SK-N-SH treated with all-trans-retinoic acid at 6 μM for 48 hours (cell line): ENCODE measurements around the gene IGF2R.

Experiments used
- ARNTL ChIP-seq: fragments of 450-650 bp; formaldehyde crosslinking; IDR thresholded peaks from 2 replicates; pipeline ENCODE4 v1.5.0; 2020; ENCODE audit warnings: low read depth, mild to moderate bottlenecking, moderate library complexity, borderline replicate concordance
- BACH2 ChIP-seq: fragments of 250-450 bp; sonication (Bioruptor Pico); IDR thresholded peaks from 2 replicates; pipeline ENCODE4 v1.9.0; 2021; ENCODE audit warnings: mild to moderate bottlenecking, borderline replicate concordance
- GLIS3 ChIP-seq: fragments of 250-450 bp; sonication (Bioruptor Pico); IDR thresholded peaks from 2 replicates; pipeline ENCODE4 v1.5.0; 2020; ENCODE audit warnings: mild to moderate bottlenecking, moderate library complexity
- PPARA ChIP-seq: fragments of 250-450 bp; sonication (Bioruptor Pico); IDR thresholded peaks from 2 replicates; pipeline ENCODE4 v1.5.0; 2020; ENCODE audit warnings: mild to moderate bottlenecking, borderline replicate concordance
- RARB ChIP-seq: fragments of 250-450 bp; sonication (Bioruptor Pico); IDR thresholded peaks from 2 replicates; pipeline ENCODE4 v1.8.0; 2021; ENCODE audit warnings: mild to moderate bottlenecking, moderate library complexity
- SNAI2 ChIP-seq: fragments of 250-450 bp; sonication (Bioruptor Pico); IDR thresholded peaks from 2 replicates; pipeline ENCODE4 v1.5.0; 2020; ENCODE audit warnings: mild to moderate bottlenecking, moderate library complexity
- ZFP3 ChIP-seq: fragments of 250-450 bp; sonication (Bioruptor Pico); IDR thresholded peaks from 2 replicates; pipeline ENCODE4 v1.5.0; 2020; ENCODE audit warnings: mild to moderate bottlenecking, moderate library complexity
- TF ChIP-seq, protein P1 (sequence below): fragments of 250-450 bp; sonication (Bioruptor Pico); IDR thresholded peaks from 2 replicates; pipeline ENCODE4 v1.8.0; 2020; ENCODE audit warnings: mild to moderate bottlenecking, moderate library complexity, borderline replicate concordance
- TF ChIP-seq, protein P2 (sequence below): fragments of 250-450 bp; sonication (Bioruptor Pico); IDR thresholded peaks from 2 replicates; pipeline ENCODE4 v1.5.1; 2021; ENCODE audit warnings: mild to moderate bottlenecking, moderate library complexity
- TF ChIP-seq, protein P3 (sequence below): fragments of 250-450 bp; sonication (Bioruptor Pico); IDR thresholded peaks from 2 replicates; pipeline ENCODE4 v1.5.1; 2020; ENCODE audit warnings: low read depth, mild to moderate bottlenecking, moderate library complexity

GRCh38 chr6:160137989-160138835 is 169.3 kb downstream of the IGF2R start:
- TF ChIP-seq ZFP3 (no peak), RARB (CRISPR knock-in tag) (no peak), GLIS3 (CRISPR knock-in tag) (no peak), PPARA (CRISPR knock-in tag) (no peak), ARNTL (CRISPR knock-in tag) (no peak), SNAI2 (CRISPR knock-in tag) (no peak), BACH2 (no peak)
- TF ChIP-seq, protein P1, sequence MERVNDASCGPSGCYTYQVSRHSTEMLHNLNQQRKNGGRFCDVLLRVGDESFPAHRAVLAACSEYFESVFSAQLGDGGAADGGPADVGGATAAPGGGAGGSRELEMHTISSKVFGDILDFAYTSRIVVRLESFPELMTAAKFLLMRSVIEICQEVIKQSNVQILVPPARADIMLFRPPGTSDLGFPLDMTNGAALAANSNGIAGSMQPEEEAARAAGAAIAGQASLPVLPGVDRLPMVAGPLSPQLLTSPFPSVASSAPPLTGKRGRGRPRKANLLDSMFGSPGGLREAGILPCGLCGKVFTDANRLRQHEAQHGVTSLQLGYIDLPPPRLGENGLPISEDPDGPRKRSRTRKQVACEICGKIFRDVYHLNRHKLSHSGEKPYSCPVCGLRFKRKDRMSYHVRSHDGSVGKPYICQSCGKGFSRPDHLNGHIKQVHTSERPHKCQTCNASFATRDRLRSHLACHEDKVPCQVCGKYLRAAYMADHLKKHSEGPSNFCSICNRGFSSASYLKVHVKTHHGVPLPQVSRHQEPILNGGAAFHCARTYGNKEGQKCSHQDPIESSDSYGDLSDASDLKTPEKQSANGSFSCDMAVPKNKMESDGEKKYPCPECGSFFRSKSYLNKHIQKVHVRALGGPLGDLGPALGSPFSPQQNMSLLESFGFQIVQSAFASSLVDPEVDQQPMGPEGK, result no peak
- TF ChIP-seq, protein P2, sequence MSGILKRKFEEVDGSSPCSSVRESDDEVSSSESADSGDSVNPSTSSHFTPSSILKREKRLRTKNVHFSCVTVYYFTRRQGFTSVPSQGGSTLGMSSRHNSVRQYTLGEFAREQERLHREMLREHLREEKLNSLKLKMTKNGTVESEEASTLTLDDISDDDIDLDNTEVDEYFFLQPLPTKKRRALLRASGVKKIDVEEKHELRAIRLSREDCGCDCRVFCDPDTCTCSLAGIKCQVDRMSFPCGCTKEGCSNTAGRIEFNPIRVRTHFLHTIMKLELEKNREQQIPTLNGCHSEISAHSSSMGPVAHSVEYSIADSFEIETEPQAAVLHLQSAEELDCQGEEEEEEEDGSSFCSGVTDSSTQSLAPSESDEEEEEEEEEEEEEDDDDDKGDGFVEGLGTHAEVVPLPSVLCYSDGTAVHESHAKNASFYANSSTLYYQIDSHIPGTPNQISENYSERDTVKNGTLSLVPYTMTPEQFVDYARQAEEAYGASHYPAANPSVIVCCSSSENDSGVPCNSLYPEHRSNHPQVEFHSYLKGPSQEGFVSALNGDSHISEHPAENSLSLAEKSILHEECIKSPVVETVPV, result no peak
- TF ChIP-seq, protein P3, sequence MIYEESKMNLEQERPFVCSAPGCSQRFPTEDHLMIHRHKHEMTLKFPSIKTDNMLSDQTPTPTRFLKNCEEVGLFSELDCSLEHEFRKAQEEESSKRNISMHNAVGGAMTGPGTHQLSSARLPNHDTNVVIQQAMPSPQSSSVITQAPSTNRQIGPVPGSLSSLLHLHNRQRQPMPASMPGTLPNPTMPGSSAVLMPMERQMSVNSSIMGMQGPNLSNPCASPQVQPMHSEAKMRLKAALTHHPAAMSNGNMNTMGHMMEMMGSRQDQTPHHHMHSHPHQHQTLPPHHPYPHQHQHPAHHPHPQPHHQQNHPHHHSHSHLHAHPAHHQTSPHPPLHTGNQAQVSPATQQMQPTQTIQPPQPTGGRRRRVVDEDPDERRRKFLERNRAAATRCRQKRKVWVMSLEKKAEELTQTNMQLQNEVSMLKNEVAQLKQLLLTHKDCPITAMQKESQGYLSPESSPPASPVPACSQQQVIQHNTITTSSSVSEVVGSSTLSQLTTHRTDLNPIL (CRISPR knock-in tag), result no peak
